ENCODE data around the gene NKG7. TPM values are rescaled to one million over a fixed set of nuclear protein-coding genes. Genes with fewer than 3 reads are reported as not detected.
A peak's percentile ranks its signal among the peaks of the same experiment; 100 is the strongest.
"Not testable (repeated sequence)": the region's sequence is repeated elsewhere in the genome, so short reads cannot be mapped to it uniquely, and the experiment has no call there.

The NKG7 gene
- under 1 TPM in 1 of 2 donors, not detected in 1; 0.63 TPM for total RNA-seq
- polyA plus RNA-seq (ENCODE audit: insufficient read depth, low read depth, low replicate concordance), result 8.7 TPM
- long read RNA-seq, donor 1, result 0 reads
- long read RNA-seq, donor 2, partial matches to known transcripts, result 0 of 1 reads
- long read RNA-seq, donor 2, other reads (novel, unspliced or antisense), result 0 of 1 reads

- Histone ChIP-seq H3K4me1 (no peaks in the 10 kb centered on the region), H3K36me3 (ENCODE audit: low read depth, missing control alignments) (no peaks in the 10 kb centered on the region), H3K4me3 (no peak within 1 kb of the TSS), H3K27ac (no peak within 1 kb of the TSS), H3K9me3 (no peaks in the 10 kb centered on the region), H3K27me3 (no peaks in the 10 kb centered on the region)
- DNase-seq, result no peak
- intact Hi-C loops (cut with DNase I; ENCODE audit: low total_unique reads), result no loop called here
- no peak for TF ChIP-seq POLR2A (IDR thresholded peaks at IDR 0.05)
- TF ChIP-seq CTCF (IDR thresholded peaks at IDR 0.05), result no peak
- 46 to 59% methylated on average over 7 to 9 of the region's 9 CpGs for WGBS, 2 donors
These were observed at the start of gene NKG7 for GRCh38 chr19:51372649-51373504. Gene NKG7 (minus strand): TSS chr19:51372654. CDS start chr19:51372535, 119 bp downstream.

- Histone ChIP-seq H3K27me3 (no peaks in the 10 kb centered on the region), H3K36me3 (ENCODE audit: low read depth, missing control alignments) (no peaks in the 10 kb centered on the region), H3K4me3 (peak overlapping the region in 1 of 2 donors; percentile 36), H3K9me3 (no peaks in the 10 kb centered on the region), H3K27ac (no peak overlapping the region), H3K4me1 (no peaks in the 10 kb centered on the region)
- TF ChIP-seq CTCF (IDR thresholded peaks at IDR 0.05), result peak; percentile 93 to 99 (median 95)
- TF ChIP-seq POLR2A (IDR thresholded peaks at IDR 0.05), result no peak
- intact Hi-C loops (cut with DNase I; ENCODE audit: low total_unique reads), result no loop called here
- peak; percentile 94 for DNase-seq
- 8 to 9% methylated on average over 15 to 19 of the region's 19 CpGs for WGBS, 2 donors
These were observed 49.6 kb upstream of the NKG7 start for GRCh38 chr19:51422053-51422448.

GRCh38 chr19:51421229-51422052 is 49.0 kb upstream of the NKG7 start:
- peak overlapping the region in 1 of 2 donors; percentile 36 for H3K4me3 ChIP-seq
- 7 to 14% methylated on average over 9 to 39 of the region's 39 CpGs for WGBS, 2 donors
- intact Hi-C loops (cut with DNase I; ENCODE audit: low total_unique reads), result no loop called here
- H3K36me3 ChIP-seq (ENCODE audit: low read depth, missing control alignments), result no peaks in the 10 kb centered on the region
- H3K4me1 ChIP-seq, result no peaks in the 10 kb centered on the region
- TF ChIP-seq CTCF (IDR thresholded peaks at IDR 0.05) (no peak), POLR2A (IDR thresholded peaks at IDR 0.05) (no peak)
- no peaks in the 10 kb centered on the region for H3K9me3 ChIP-seq
- H3K27ac ChIP-seq, result no peak overlapping the region
- H3K27me3 ChIP-seq, result no peaks in the 10 kb centered on the region
- DNase-seq, result no peak

- DNase-seq; H3K9me3 ChIP-seq; H3K36me3 ChIP-seq (ENCODE audit: low read depth, missing control alignments); H3K27ac ChIP-seq; intact Hi-C loops (cut with DNase I; ENCODE audit: low total_unique reads); H3K4me3 ChIP-seq; H3K27me3 ChIP-seq; H3K4me1 ChIP-seq: not testable (repeated sequence)
- WGBS, 2 donors, result 65 to 85% methylated on average over 10 to 11 of the region's 11 CpGs
These were observed 48.1 kb upstream of the NKG7 start for GRCh38 chr19:51420511-51420910.

- Histone ChIP-seq H3K4me3 (no peak overlapping the region), H3K9me3 (no peaks in the 10 kb centered on the region), H3K27ac (no peak overlapping the region), H3K27me3 (no peaks in the 10 kb centered on the region), H3K4me1 (no peaks in the 10 kb centered on the region), H3K36me3 (ENCODE audit: low read depth, missing control alignments) (no peaks in the 10 kb centered on the region)
- intact Hi-C loops (cut with DNase I; ENCODE audit: low total_unique reads), result no loop called here
- 65 to 88% methylated on average over 2 of the region's 2 CpGs for WGBS, 2 donors
- TF ChIP-seq POLR2A (IDR thresholded peaks at IDR 0.05) (no peak), CTCF (IDR thresholded peaks at IDR 0.05) (no peak)
- no peak for DNase-seq
These were observed 46.3 kb upstream of the NKG7 start for GRCh38 chr19:51418707-51419106.
